ENCODE results near the gene SPATS1.
A peak's percentile ranks its signal among the peaks of the same experiment; 100 is the strongest.

GRCh38 chr6:44297063-44298038 lies 45.1 kb upstream of the SPATS1 start:
- TF ChIP-seq, protein P1, sequence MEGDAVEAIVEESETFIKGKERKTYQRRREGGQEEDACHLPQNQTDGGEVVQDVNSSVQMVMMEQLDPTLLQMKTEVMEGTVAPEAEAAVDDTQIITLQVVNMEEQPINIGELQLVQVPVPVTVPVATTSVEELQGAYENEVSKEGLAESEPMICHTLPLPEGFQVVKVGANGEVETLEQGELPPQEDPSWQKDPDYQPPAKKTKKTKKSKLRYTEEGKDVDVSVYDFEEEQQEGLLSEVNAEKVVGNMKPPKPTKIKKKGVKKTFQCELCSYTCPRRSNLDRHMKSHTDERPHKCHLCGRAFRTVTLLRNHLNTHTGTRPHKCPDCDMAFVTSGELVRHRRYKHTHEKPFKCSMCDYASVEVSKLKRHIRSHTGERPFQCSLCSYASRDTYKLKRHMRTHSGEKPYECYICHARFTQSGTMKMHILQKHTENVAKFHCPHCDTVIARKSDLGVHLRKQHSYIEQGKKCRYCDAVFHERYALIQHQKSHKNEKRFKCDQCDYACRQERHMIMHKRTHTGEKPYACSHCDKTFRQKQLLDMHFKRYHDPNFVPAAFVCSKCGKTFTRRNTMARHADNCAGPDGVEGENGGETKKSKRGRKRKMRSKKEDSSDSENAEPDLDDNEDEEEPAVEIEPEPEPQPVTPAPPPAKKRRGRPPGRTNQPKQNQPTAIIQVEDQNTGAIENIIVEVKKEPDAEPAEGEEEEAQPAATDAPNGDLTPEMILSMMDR (IDR thresholded peaks at IDR 0.05; ENCODE audit: insufficient read depth, low read length), result no peak
- TF ChIP-seq, protein P2, sequence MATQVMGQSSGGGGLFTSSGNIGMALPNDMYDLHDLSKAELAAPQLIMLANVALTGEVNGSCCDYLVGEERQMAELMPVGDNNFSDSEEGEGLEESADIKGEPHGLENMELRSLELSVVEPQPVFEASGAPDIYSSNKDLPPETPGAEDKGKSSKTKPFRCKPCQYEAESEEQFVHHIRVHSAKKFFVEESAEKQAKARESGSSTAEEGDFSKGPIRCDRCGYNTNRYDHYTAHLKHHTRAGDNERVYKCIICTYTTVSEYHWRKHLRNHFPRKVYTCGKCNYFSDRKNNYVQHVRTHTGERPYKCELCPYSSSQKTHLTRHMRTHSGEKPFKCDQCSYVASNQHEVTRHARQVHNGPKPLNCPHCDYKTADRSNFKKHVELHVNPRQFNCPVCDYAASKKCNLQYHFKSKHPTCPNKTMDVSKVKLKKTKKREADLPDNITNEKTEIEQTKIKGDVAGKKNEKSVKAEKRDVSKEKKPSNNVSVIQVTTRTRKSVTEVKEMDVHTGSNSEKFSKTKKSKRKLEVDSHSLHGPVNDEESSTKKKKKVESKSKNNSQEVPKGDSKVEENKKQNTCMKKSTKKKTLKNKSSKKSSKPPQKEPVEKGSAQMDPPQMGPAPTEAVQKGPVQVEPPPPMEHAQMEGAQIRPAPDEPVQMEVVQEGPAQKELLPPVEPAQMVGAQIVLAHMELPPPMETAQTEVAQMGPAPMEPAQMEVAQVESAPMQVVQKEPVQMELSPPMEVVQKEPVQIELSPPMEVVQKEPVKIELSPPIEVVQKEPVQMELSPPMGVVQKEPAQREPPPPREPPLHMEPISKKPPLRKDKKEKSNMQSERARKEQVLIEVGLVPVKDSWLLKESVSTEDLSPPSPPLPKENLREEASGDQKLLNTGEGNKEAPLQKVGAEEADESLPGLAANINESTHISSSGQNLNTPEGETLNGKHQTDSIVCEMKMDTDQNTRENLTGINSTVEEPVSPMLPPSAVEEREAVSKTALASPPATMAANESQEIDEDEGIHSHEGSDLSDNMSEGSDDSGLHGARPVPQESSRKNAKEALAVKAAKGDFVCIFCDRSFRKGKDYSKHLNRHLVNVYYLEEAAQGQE (IDR thresholded peaks at IDR 0.05; ENCODE audit: insufficient replicate concordance, low read depth), result no peak
- TF ChIP-seq SPI1 (IDR thresholded peaks at IDR 0.05; ENCODE audit: borderline replicate concordance, low read depth) (no peak), POLR2AphosphoS5 (IDR thresholded peaks at IDR 0.05; ENCODE audit: low read depth) (peak; percentile 49; the same call in 1 of the 2 replicates)
